GM12891 (cell line): Measurements from ENCODE around the gene PSAPL1.

Source experiments
- POLR2A ChIP-seq: IDR thresholded peaks from 2 replicates; pipeline ENCODE4 v1.6.1; 2011; ENCODE audit warnings: low read depth, low read length, control low read depth
- POLR2AphosphoS5 ChIP-seq: IDR thresholded peaks from 2 replicates; pipeline ENCODE4 v1.6.1; 2011; ENCODE audit warnings: low read depth, low read length, control low read depth

- no peak for TF ChIP-seq POLR2A
- TF ChIP-seq POLR2AphosphoS5: no peak
Observed at GRCh38 chr4:7480423-7480822, 45.7 kb upstream of the PSAPL1 start.
